GM12874 (cell line): ENCODE data around the gene TTYH3.

Experiments
- TF ChIP-seq, protein P1 (sequence below): IDR thresholded peaks from 2 replicates; pipeline ENCODE4 v1.5.1; 2011; ENCODE audit warnings: low read depth, mild to moderate bottlenecking, control low read depth, low read length, moderate library complexity; ENCODE audit not compliant: insufficient read depth

TTYH3 gene

DNA sequence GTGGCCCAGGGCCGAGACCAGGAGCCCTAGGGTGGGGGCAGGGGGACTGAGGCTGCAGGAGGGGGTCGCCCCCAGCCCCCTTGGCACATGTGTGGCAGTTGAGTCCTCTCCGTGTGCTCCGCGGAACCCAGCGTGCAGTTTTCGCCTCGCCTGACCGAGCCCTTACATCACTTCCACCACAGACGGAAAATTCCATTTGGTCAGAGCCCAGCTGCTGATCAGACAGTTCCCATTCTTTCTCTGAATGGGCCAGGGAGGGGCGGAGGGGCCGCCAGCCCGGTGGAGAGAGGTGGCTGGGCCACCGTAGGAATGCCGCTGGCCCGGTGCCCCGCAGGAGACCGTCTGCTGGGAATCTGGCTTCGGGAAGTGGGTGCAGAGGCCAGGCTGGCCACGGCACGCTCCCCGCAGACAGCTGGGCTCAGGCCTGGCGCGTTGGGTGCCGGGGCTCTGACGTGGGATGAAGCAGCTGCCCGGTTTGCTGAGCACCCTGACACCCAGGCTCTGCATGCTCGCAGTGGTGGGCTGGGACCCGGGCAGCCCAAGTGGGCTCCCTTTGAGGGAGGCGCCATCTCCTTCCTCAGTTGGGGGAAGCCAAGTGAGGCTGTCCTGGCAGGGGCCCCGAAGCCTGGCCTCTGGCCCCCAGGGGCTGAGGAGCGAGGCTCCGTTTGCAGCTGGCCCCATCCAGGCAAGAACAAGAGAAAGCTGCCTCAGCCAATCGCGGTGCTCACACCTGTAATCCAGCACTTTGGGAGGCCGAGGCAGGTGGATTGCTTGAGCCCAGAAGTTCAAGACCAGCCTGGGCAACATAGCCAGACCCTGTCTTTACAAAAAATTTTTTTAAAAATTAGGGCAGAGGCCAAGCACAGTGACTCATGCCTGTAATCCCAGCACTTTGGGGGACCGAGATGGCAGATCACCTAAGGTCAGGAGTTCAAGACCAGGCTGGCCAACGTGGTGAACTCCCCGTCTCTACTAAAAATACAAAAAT, 9.9 kb downstream of the TTYH3 start:
- TF ChIP-seq, protein P1, sequence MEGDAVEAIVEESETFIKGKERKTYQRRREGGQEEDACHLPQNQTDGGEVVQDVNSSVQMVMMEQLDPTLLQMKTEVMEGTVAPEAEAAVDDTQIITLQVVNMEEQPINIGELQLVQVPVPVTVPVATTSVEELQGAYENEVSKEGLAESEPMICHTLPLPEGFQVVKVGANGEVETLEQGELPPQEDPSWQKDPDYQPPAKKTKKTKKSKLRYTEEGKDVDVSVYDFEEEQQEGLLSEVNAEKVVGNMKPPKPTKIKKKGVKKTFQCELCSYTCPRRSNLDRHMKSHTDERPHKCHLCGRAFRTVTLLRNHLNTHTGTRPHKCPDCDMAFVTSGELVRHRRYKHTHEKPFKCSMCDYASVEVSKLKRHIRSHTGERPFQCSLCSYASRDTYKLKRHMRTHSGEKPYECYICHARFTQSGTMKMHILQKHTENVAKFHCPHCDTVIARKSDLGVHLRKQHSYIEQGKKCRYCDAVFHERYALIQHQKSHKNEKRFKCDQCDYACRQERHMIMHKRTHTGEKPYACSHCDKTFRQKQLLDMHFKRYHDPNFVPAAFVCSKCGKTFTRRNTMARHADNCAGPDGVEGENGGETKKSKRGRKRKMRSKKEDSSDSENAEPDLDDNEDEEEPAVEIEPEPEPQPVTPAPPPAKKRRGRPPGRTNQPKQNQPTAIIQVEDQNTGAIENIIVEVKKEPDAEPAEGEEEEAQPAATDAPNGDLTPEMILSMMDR, result no peak

DNA sequence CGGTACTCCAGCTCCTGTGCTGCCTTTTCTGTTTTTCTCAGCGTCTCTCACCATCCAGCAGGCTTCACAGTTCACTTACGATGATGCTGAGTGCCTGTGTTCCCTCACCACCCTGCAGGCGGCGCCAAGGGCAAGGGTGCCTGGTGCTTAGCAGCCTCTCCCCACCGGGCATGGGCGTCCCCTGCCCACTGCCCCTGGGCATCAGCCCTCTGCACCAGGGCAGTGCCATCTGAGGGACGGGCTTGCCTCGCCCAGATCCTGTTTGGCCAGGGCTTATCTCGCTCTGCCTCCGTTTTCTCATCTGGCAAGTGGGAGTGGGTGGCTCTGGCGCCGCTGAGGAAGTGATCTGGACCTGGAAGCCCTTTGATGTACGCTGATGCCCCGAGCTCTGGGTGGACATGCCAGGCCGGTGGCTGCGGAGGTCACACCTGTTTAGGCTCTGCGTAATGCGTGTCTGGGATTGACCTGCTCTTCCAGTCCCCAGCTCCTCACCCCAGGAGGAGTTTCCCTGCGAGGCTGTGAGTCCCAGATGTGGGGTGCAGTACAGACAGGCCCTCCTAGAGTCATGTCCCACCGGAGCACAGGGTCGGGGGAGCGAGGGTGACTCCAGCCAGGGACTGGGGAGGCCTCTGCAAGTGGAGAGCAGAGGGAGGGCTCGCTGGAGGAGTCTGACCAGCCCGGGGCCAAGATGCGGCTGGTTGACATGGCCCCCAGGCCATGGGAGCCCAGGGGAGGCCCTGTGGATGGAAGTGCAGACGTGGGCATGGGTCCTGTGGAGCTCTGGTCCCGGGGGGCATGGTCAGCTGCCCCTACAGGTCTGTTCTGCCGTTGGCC, 11.8 kb downstream of the TTYH3 start:
- TF ChIP-seq, protein P1, result peak; percentile 24; the same call in 1 of the 2 replicates

DNA sequence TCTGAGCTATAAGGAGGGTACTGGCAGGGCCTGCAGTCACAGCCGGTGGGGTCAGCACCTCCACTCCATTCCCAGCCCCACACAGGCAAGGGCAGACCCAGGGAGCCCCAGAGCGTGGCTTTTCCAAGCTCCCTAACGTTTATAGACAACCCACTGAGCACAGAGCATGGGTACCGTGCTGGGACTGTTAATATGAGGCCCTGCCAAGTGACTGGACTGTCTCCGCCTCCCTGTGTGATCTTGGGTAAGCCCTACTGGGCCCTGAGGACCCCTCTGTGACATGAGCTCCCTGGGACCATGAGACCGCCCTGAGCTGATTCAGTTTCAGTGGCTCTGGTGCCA, 12.4 kb downstream of the TTYH3 start:
- TF ChIP-seq, protein P1, result no peak

DNA sequence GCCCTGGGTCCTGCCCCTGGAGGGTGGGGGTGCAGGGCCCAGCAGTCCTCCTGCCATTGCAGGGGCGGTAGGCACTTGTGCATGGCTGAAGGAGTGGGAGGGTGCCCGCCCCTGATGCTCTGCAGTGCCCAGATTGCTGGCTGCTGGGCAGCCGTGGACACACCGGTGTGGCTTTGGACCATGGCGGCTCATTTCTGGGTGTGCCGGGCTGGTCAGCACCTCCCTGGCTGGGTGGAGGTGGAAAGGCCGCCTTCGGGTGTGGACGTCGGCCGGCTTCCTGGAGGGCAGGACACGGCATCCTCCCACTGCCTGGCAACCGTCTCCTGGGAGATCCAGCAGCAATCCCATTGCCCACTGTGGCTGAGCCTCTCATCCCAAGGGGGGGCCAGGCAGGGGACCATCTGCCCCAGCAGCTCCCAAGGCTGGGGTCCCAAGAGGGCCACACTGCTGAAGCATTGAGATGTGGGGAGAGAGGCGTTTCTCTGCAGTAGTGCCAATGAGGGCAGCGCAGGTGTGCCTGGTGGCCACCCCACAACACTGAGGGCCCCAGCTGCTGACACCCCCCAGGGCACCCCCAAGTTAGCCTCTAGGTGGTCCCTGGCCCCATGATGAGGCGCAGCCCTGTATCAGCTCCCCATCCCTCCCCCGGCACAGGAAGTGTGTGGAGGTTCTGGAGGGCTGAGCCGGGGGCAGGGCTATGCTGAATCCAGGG, 12.9 kb downstream of the TTYH3 start:
- TF ChIP-seq, protein P1, result no peak

DNA sequence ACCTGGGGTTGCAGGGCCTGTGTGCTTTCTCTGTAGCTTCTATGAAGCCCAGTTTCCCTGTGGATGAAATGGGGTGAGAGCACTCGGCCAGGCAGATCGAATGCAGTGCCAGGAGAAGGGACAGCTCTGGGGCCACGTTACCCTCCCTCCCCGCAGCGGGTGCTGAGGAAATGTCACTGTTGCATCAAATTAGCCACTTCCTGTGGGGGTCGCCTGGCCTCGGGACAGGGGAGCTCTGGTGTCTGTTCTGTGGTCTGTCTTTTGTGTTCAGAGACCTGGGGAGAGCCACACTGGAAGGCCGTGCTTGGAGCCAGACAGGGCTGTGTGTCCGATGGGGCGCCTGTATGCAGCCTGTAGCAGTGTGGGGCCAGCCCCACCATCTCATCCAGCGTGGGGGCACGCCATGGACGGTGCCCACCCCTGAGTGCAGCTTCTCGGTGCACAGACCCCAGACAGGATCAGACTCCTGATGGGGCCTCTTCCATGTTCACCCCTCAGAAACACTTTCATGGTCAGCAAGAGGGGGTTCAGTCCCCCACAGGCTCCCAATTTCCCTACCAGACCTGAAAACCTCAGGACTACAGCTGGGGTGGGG, 13.6 kb downstream of the TTYH3 start:
- TF ChIP-seq, protein P1, result no peak

DNA sequence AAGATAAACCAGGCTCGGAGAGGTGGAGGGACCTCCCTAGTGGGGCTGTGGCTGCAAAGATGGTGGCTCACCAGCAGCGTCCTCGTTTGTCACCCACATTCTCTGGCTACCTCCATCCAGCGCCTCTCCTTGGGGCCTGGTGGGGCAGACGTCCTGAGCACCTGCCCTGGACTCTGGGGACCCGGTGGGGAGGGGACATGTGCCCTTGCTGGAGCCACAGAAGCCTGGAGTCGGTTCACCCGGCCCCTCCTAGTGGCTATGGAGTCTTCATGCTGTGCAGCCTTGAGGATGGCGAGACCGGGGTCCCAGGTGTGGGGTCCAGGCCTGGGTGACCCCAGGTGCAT, 14.5 kb downstream of the TTYH3 start:
- TF ChIP-seq, protein P1, result no peak
